Measurements from ENCODE around the gene CD36. TPM values are rescaled to one million over a fixed set of nuclear protein-coding genes. Genes with fewer than 3 reads are reported as not detected.
A peak's percentile ranks its signal among the peaks of the same experiment; 100 is the strongest.

The CD36 gene
- total and polyA plus RNA-seq, 5 experiments from 2014 or later = 0.49 to 4.0 (median 1.8) TPM; not detected in 1

DNA sequence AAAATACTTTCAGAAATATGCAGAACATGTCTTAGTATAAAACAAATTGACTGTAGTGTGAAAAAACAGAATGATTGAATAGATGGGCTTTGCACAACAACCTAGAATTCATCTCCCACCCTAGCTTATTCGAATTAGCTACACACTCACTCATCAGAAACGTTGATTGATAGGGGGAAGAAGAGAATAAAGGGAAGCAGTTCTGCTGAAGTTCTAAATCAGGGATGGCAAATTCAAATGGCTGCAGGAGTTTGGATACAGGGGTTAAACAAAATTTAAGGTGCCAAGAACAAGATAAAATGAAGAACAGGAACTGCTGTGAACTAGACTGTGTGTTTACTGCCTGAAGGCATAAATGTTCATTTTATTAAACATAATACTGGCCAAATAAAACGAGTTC lies 9.0 kb downstream of the CD36 start:
- Mint-ChIP-seq H3K27me3 (peaks cover 0 to 3% (median 0%) of the 10 kb centered on the region in 5 donors), H3K4me3 (no peak overlapping the region), H3K27ac (no peak overlapping the region), H3K36me3 (no peaks in the 10 kb centered on the region), H3K4me1 (no peaks in the 10 kb centered on the region), H3K9me3 (no peaks in the 10 kb centered on the region)
- DNase-seq = no peak
- ATAC-seq = no peak
- POLR2A ChIA-PET = no interaction called here

DNA sequence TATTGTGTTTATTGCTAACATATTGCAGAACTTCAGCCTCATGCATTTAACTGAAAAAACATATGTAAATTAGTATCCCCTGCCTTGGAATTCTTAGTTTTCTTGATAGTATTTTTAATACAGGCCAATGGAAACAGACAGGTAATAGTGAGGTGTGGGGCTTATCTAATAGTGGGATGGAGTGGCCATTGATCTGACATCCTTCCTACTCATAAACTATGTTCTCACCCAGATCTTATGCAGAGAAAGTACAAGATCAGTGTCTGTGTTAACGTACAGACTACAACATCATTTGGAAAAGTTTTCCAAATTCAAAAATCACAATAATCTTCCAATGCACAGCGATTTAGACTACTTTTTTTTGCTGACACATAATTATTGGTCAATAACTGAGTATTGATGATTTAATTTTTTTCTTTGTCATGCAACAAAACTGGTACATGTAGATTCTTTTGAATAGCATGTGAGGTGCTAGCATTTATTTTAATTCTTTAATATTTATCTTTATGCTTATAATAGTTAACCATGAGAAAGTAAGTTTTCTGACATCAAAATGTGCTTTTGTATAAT lies 9.7 kb downstream of the CD36 start:
- ATAC-seq = no peak
- no peak for DNase-seq
- POLR2A ChIA-PET = no interaction called here
- H3K9me3 Mint-ChIP-seq = no peaks in the 10 kb centered on the region
- H3K36me3 Mint-ChIP-seq = no peaks in the 10 kb centered on the region
- H3K4me1 Mint-ChIP-seq = no peaks in the 10 kb centered on the region
- no peak overlapping the region for H3K4me3 Mint-ChIP-seq
- no peak overlapping the region for H3K27ac Mint-ChIP-seq
- peaks cover 0 to 3% (median 0%) of the 10 kb centered on the region in 5 donors for H3K27me3 Mint-ChIP-seq

DNA sequence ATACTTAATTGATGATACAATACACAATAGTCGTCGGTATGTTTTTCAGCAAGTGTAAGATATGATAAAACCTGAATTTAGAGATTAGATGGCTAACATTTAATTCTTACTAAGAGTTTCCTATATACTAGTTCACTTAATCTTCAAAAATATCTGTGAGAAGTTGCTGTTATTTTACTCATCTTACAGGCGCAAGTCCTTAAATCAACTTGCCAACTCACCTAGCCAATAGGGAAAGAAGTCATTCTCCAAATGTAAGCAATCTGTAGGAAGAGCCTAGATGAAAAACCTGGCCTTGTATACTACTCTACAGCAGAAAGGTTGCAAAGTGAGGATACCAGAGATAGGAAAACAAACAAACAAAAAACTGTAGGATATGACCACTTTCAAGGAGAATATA lies 10.6 kb downstream of the CD36 start:
- H3K36me3 Mint-ChIP-seq = no peaks in the 10 kb centered on the region
- no peaks in the 10 kb centered on the region for H3K9me3 Mint-ChIP-seq
- H3K4me3 Mint-ChIP-seq = no peak overlapping the region
- POLR2A ChIA-PET = no interaction called here
- no peak for ATAC-seq
- H3K4me1 Mint-ChIP-seq = no peaks in the 10 kb centered on the region
- H3K27ac Mint-ChIP-seq = no peak overlapping the region
- DNase-seq = no peak
- peaks cover 0 to 3% (median 0%) of the 10 kb centered on the region in 5 donors for H3K27me3 Mint-ChIP-seq

DNA sequence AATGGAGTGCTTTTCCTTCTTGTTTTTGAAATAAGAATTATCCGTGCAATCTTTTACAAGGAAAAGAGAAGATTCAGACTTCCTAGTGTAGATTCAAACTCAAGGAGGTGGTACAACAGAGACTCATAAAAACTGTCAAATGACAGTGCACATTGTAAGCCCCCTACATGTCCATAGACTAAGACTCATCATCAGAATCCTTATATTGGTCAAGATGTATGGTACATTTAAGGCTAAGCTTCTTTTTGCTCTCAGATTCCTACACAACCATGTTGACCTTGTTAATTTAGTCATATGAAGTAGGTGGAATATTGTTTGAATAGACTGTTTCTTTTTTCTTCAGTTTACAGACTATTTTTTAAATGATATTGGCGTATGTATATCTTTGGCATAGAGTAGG lies 11.6 kb downstream of the CD36 start:
- Mint-ChIP-seq H3K27me3 (peaks cover 0 to 3% (median 0%) of the 10 kb centered on the region in 5 donors), H3K4me3 (no peak overlapping the region)
- POLR2A ChIA-PET = no interaction called here

DNA sequence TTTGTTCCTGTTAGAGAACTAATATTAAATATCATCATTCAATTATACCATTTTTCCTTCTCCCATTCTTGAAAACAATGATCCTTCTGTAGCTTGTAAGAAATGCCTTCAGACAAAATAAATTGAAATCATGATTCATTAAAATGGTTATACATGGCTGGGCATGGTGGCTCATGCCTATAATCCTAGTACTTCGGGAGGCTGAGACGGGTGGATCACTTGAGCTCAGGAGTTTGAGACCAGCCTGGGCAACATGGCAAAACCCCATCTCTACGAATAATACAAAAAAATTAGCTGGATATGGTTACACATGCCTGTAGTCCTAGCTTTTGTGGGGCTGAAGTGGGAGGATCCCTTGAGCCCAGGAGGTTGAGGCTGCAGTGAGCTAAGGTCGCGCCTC lies 13.0 kb downstream of the CD36 start:
- POLR2A ChIA-PET = no interaction called here
- Mint-ChIP-seq H3K4me1 (peaks cover 0 to 3% (median 0%) of the 10 kb centered on the region in 4 donors), H3K27ac (no peak overlapping the region), H3K9me3 (no peaks in the 10 kb centered on the region), H3K36me3 (no peaks in the 10 kb centered on the region), H3K27me3 (peaks cover 0 to 3% (median 0%) of the 10 kb centered on the region in 5 donors), H3K4me3 (no peak overlapping the region)
- ATAC-seq (no peak), DNase-seq (no peak)

More for the DNA sequence above, 11.6 kb downstream of the CD36 start:
- ATAC-seq (no peak), DNase-seq (no peak)
- no peaks in the 10 kb centered on the region for H3K4me1 Mint-ChIP-seq
- no peaks in the 10 kb centered on the region for H3K9me3 Mint-ChIP-seq
- H3K27ac Mint-ChIP-seq = no peak overlapping the region
- no peaks in the 10 kb centered on the region for H3K36me3 Mint-ChIP-seq

DNA sequence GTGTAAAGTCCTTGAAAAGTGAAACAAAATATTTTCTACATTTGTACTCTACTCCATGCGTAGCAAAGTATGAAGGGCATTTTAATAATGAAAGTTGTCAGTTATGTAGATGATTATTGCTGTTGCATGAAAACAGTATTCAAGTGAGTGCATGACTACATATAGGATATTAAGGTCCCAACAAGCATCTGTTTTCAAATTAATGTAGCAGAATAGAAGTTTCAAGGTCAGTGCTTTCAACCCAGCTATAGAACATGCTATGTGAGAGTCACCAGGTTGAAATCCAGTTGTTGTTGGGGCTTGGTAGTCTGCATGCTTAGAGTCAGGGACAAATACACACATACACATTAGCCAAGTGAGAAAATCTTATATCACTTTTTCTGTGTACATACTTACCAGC lies 14.8 kb downstream of the CD36 start:
- no peak for DNase-seq
- Mint-ChIP-seq H3K4me1 (peaks cover 0 to 3% (median 0%) of the 10 kb centered on the region in 4 donors), H3K27me3 (no peaks in the 10 kb centered on the region), H3K27ac (no peak overlapping the region), H3K9me3 (no peaks in the 10 kb centered on the region), H3K36me3 (no peaks in the 10 kb centered on the region), H3K4me3 (no peak overlapping the region)
- ATAC-seq = no peak
- POLR2A ChIA-PET = no interaction called here

DNA sequence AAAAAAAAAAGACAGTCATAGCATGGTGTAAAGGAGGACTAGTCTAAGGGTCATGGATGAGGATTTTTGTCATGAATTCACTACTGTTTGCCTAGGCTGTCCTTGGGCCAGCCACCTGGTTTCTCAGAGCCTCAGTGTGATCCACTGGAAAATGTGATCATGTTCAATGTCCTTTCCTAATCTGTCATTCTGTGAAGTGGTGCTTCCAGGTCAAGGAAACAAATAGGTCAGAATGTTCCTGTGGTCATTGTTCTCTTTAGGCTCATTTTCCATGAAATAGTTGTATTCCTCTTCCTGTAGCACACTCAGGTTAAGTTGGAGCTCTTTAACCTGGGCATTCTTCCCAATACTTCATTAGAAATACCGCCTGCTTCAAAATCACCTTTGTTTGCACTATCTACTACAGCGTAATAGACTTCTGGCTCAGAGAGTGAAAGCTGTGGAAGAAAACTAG lies 16.5 kb downstream of the CD36 start:
- POLR2A ChIA-PET = no interaction called here
- no peak overlapping the region for H3K27ac Mint-ChIP-seq
- no peak for ATAC-seq

DNA sequence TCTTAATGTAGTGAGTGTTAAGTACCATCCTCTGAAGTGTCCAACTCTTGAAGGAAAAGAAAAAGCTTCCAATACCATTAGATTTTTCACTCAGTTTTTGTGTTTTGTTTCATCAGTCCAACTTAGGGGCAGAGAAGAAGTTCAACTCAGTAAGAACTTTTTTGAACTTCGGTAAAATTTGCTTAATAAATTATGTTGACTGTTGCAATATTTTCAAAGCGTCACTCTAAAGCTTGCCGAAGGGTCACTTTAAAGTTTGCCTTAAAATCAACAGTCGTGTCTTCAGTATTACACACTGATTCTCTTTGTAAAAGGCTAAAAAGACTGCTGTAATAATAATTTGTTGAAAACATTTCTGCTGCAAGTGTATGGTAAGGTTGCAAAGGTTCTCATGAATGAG lies 17.6 kb downstream of the CD36 start:
- Mint-ChIP-seq H3K4me1 (peaks cover 0 to 5% (median 1%) of the 10 kb centered on the region in 4 donors), H3K4me3 (no peak overlapping the region), H3K27me3 (peaks cover 0 to 4% (median 0%) of the 10 kb centered on the region in 5 donors), H3K27ac (no peak overlapping the region), H3K36me3 (no peaks in the 10 kb centered on the region), H3K9me3 (no peaks in the 10 kb centered on the region)
- ATAC-seq (no peak), DNase-seq (no peak)
- POLR2A ChIA-PET = no interaction called here

More for the DNA sequence above, 16.5 kb downstream of the CD36 start:
- Mint-ChIP-seq H3K36me3 (no peaks in the 10 kb centered on the region), H3K4me3 (no peak overlapping the region), H3K4me1 (peaks cover 0 to 5% (median 1%) of the 10 kb centered on the region in 4 donors), H3K27me3 (no peaks in the 10 kb centered on the region), H3K9me3 (no peaks in the 10 kb centered on the region)
- DNase-seq = no peak

DNA sequence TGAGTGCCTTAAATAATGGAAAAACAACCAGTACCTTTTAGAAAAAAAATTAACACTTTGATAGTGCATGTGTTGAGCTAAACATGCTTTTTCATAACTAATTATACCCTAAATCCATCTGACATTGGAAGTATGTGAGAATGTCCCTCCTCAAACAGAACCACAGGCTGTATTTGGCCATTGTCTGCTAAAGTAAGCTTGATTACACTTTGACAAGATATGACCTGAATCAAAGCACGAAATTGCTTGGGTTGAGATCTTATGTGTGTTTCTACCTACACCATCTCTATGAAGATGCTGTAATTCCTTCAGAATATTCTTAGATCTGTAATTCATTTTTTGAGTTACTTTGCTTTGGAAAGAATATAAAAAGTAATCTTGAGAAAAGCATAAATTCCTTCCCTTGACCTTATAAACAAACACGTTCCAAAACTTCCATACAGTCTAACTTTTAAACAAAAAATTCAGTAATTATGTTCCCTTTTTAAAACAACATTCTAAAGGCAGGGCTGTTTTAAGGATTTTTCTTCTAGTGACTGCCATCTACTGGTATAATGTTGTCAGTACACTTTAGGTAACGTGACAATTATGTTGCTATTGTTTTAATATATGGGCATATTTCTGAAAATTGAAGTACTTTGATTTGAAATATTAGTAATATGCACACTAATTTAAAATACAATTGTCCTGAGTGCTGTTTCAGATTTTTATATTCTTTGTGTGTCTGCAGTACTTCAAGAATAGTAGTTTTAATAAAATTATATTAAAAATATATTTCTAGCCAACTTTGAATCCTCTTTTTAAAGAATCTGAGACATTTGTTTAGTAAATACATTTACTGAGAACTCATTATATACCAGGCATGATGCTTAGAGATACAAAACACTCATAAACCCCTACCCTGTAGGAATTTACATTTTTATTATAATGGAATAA lies 20.9 kb downstream of the CD36 start:
- peaks cover 0 to 4% (median 0%) of the 10 kb centered on the region in 5 donors for H3K27me3 Mint-ChIP-seq
- DNase-seq (peak in 3 of 10 donors; percentile 5 to 21 (median 9)), ATAC-seq (no peak)
- POLR2A ChIA-PET = no interaction called here
- H3K36me3 Mint-ChIP-seq = no peaks in the 10 kb centered on the region
- H3K4me1 Mint-ChIP-seq = peaks cover 0 to 5% (median 1%) of the 10 kb centered on the region in 4 donors
- no peaks in the 10 kb centered on the region for H3K9me3 Mint-ChIP-seq
- no peak overlapping the region for H3K4me3 Mint-ChIP-seq
- no peak overlapping the region for H3K27ac Mint-ChIP-seq

DNA sequence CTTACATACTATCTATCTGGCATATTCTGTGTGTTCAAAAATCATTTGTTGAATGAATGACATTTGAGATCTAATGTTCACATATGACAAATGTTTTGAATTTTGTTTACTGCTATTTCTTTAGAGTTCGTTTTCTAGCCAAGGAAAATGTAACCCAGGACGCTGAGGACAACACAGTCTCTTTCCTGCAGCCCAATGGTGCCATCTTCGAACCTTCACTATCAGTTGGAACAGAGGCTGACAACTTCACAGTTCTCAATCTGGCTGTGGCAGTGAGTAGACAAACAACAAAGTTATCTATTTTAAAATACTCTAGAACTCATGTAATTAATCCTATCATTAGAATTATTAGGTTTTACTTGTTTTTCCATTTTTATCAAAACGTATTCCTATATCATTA lies 22.5 kb downstream of the CD36 start:
- ATAC-seq = no peak
- POLR2A ChIA-PET = no interaction called here
- H3K27ac Mint-ChIP-seq = no peak overlapping the region
- H3K4me1 Mint-ChIP-seq = peaks cover 0 to 5% (median 1%) of the 10 kb centered on the region in 4 donors
- H3K4me3 Mint-ChIP-seq = no peak overlapping the region
- peaks cover 0 to 4% (median 0%) of the 10 kb centered on the region in 5 donors for H3K27me3 Mint-ChIP-seq
- DNase-seq = no peak
- H3K36me3 Mint-ChIP-seq = no peaks in the 10 kb centered on the region
- H3K9me3 Mint-ChIP-seq = no peaks in the 10 kb centered on the region

DNA sequence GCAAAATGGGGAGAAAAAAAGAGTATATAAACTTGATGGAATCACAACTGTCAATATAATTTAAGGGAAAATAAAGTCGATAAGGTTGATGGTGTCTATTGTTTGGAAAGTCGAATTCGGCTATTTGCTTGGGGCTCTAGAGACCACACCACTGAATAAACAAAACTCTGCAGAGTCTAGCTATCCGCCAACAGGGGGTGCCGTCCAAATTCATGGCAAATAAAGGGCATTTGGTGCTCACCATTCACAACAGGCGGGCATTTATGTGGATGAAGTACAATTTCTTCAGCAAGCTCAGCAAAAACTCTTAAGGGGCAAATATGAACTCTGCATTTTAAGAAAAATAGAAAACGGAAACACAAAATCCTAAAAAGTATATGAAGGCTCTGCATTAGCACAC lies 23.3 kb downstream of the CD36 start:
- no peaks in the 10 kb centered on the region for H3K36me3 Mint-ChIP-seq
- peaks cover 0 to 4% (median 0%) of the 10 kb centered on the region in 5 donors for H3K27me3 Mint-ChIP-seq
- ATAC-seq (no peak), DNase-seq (no peak)
- H3K4me3 Mint-ChIP-seq = no peak overlapping the region
- H3K27ac Mint-ChIP-seq = no peak overlapping the region
- H3K9me3 Mint-ChIP-seq = no peaks in the 10 kb centered on the region
- peaks cover 0 to 5% (median 0%) of the 10 kb centered on the region in 4 donors for H3K4me1 Mint-ChIP-seq
- POLR2A ChIA-PET = no interaction called here

DNA sequence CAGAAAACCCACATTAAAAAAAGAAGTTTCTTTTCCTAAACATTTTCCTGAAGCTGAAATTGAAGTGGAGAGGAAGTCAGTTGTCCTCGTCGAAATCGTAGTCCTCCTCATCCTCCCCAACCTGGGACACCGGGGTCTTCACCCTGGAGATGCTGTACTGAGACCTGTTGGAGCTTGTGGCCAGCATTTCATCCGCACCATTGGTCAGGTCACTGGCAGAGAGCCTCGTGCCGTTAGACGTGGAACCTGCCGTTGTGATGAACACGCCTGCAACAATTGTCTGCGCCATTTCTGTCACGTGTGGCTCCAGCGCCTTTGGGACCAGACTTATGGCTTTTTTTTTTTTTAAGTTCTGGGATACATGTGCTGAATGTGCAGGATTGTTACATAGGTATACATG lies 23.8 kb downstream of the CD36 start:
- no peak overlapping the region for H3K27ac Mint-ChIP-seq
- H3K36me3 Mint-ChIP-seq = no peaks in the 10 kb centered on the region
- ATAC-seq (no peak), DNase-seq (no peak)
- H3K27me3 Mint-ChIP-seq = peaks cover 0 to 4% (median 0%) of the 10 kb centered on the region in 5 donors
- POLR2A ChIA-PET = no interaction called here
- H3K4me1 Mint-ChIP-seq = peaks cover 0 to 5% (median 0%) of the 10 kb centered on the region in 4 donors
- no peak overlapping the region for H3K4me3 Mint-ChIP-seq
- no peaks in the 10 kb centered on the region for H3K9me3 Mint-ChIP-seq

DNA sequence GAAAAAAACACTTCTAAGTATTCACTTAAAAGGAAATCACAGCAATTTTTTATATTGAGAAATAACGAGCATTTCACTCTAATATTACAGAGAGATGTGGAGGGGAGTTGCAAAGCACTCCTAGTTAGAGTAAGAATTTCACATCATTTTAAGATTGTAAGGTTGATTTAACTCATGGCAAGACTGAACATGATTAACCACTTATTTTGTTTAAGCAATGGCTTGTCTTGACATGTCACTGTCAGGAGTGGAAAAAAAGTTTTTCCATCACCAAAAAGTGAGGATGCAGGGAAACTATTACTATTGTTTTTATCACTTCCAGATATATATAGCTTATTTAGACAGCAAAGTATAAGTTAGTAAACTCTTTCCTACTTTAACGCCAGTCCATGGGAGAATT lies 27.1 kb downstream of the CD36 start:
- H3K36me3 Mint-ChIP-seq = no peaks in the 10 kb centered on the region
- peaks cover 0 to 4% (median 0%) of the 10 kb centered on the region in 5 donors for H3K27me3 Mint-ChIP-seq
- no peak overlapping the region for H3K27ac Mint-ChIP-seq
- no peak overlapping the region for H3K4me3 Mint-ChIP-seq
- no peaks in the 10 kb centered on the region for H3K9me3 Mint-ChIP-seq
- DNase-seq (no peak), ATAC-seq (no peak)
- POLR2A ChIA-PET = no interaction called here
- no peaks in the 10 kb centered on the region for H3K4me1 Mint-ChIP-seq

All from naive thymus-derived CD8-positive, alpha-beta T cell (primary cell).